Measurements from ENCODE around the gene SMG6.

DNA sequence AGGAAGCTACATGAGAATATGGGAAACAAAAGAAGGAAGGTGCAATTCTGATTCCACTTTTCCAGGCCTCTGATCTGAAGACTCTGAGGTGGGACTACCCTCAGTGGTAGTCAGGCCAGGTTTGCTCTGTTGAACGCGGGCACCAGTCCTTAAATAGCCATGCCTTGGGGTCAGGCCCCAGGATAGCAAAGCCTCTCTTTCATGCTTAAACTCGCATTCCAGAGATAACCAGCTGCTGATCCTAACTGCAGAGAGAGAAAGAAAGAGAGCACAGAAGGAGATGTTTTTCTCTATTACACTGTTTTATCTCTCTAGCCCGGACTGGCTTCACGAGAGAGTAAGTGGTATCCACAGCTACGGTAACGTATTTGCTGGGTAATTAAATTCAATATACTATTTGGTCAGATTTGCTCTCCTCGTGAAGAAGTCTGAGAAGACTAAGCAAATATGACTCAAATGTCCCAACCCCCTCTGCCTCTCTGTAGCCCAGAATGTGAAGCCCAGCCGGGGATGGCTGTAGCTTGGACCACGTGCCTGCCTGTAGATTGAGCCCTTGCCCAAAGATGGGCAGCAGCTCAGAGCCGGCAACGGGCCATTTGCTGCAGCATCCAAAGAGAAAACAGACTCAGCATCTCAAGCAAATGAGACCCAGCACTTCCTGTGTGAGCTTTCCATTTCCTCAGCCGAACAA lies 122.2 kb downstream of the SMG6 start:
- TF ChIP-seq, protein P1, sequence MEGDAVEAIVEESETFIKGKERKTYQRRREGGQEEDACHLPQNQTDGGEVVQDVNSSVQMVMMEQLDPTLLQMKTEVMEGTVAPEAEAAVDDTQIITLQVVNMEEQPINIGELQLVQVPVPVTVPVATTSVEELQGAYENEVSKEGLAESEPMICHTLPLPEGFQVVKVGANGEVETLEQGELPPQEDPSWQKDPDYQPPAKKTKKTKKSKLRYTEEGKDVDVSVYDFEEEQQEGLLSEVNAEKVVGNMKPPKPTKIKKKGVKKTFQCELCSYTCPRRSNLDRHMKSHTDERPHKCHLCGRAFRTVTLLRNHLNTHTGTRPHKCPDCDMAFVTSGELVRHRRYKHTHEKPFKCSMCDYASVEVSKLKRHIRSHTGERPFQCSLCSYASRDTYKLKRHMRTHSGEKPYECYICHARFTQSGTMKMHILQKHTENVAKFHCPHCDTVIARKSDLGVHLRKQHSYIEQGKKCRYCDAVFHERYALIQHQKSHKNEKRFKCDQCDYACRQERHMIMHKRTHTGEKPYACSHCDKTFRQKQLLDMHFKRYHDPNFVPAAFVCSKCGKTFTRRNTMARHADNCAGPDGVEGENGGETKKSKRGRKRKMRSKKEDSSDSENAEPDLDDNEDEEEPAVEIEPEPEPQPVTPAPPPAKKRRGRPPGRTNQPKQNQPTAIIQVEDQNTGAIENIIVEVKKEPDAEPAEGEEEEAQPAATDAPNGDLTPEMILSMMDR (IDR thresholded peaks at IDR 0.05) = no peak
- TF ChIP-seq POLR2A (IDR thresholded peaks at IDR 0.05) = no peak

Measured in esophagus squamous epithelium (tissue), 4 donors.